ENCODE measurements around the gene MAP3K15.

Gene MAP3K15

GRCh38 chrX:19548934-19549333 lies 33.6 kb upstream of the MAP3K15 start:
- no peak for DNase-seq (ENCODE audit: low read depth in 2 of 2)
- H3K4me3 ChIP-seq (replicated peaks in 1 of 2; ENCODE audit: low read depth in 2 of 2, low read length in 2 of 2): no peak overlapping the region
- TF ChIP-seq CTCF (IDR thresholded peaks at IDR 0.05; ENCODE audit: low read depth, low read length): no peak

- DNase-seq (ENCODE audit: low read depth in 2 of 2): no peak
- no peak overlapping the region for H3K4me3 ChIP-seq (replicated peaks in 1 of 2; ENCODE audit: low read depth in 2 of 2, low read length in 2 of 2)
- TF ChIP-seq CTCF (IDR thresholded peaks at IDR 0.05; ENCODE audit: low read depth, low read length): no peak
Measured at GRCh38 chrX:19548279-19548678, 33.0 kb upstream of the MAP3K15 start.

DNA sequence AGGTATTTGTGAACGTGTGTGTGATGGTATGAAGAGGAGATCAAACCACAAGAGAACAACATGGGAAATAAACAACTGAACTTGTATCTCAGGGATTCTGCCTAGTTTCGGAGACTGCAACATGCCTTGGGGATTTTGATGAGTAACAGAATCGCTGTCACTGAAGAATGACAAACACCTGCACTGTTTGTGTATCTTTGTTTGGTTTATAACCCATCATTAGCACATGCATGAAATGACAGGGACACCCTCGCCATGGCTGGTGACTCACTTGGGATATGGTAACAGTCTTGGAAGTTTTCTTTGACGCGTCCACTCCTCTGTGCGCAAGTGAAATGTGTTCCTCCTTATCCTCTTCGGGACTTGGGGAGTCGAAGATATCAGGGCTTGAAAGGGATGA lies 30.3 kb upstream of the MAP3K15 start:
- TF ChIP-seq CTCF (IDR thresholded peaks at IDR 0.05; ENCODE audit: low read depth, low read length): no peak
- DNase-seq (ENCODE audit: low read depth in 2 of 2): no peak
- no peak overlapping the region for H3K4me3 ChIP-seq (replicated peaks in 1 of 2; ENCODE audit: low read depth in 2 of 2, low read length in 2 of 2)

DNA sequence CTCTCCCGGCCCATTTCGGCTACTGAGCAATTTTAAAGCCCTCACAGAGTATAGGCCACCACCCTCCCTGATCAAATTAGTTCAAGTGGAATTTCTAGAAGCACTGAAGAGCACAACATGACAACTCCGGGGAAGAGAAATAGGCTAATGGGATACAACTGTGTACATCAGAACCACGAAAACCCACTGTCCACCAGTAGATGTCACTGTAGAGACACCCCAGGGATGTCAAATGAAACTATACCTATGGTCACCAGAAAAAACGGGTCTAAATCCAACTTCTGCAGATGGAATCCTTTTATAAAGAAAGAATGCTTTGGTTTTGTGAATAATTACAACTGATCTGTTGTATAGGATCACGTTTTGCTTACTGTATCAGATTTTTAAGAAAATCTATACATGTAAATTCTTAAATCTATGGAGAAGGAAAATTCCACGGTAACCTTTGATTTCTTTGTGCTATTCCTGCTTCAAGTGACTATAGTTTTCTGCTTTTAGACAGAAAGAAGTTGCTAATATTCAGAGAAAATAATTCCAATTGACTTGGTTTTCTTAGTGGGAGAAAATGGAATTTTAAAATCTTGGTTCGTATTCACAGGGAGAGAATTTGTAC lies 29.5 kb upstream of the MAP3K15 start:
- peak; percentile 59 for TF ChIP-seq CTCF (IDR thresholded peaks at IDR 0.05; ENCODE audit: low read depth, low read length)
- H3K4me3 ChIP-seq (replicated peaks in 1 of 2; ENCODE audit: low read depth in 2 of 2, low read length in 2 of 2): no peak overlapping the region
- peak; percentile 66 to 71 for DNase-seq (ENCODE audit: low read depth in 2 of 2)

DNA sequence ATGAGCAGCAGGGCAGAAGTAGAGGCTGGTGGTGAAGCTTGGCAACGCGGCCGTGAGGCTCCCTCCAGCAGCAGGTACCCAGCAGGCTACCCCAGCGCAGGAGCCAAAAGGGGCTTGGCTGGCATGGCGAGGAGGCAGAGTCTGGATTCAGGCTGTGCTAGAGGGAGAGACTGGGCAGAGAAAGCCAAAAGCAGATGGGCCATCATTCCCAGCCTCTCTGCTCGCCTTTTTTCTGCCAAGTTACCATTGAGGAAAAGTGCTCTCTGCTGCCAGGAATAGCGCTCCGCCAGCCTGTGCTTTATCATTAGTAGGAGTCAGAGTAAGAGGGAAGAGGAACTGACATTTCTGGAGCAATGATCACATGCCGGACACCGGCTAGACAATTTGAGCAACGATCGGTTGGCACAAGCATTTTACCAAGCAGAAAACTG lies 28.7 kb upstream of the MAP3K15 start:
- TF ChIP-seq CTCF (IDR thresholded peaks at IDR 0.05; ENCODE audit: low read depth, low read length): no peak
- DNase-seq (ENCODE audit: low read depth in 2 of 2): no peak
- no peak overlapping the region for H3K4me3 ChIP-seq (replicated peaks in 1 of 2; ENCODE audit: low read depth in 2 of 2, low read length in 2 of 2)

- no peak overlapping the region for H3K4me3 ChIP-seq (replicated peaks in 1 of 2; ENCODE audit: low read depth in 2 of 2, low read length in 2 of 2)
- DNase-seq (ENCODE audit: low read depth in 2 of 2): no peak
- no peak for TF ChIP-seq CTCF (IDR thresholded peaks at IDR 0.05; ENCODE audit: low read depth, low read length)
Measured at GRCh38 chrX:19543020-19543715, 27.9 kb upstream of the MAP3K15 start.
